KBM-7 (cell line): ENCODE results near the gene BAIAP2.
"Not testable (repeated sequence)": the region's sequence is repeated elsewhere in the genome, so short reads cannot be mapped to it uniquely, and the experiment has no call there.

Experiments
- DNase-seq: peaks from one replicate; pipeline ENCODE4 v3.0.0-alpha.2; 2015
- in situ Hi-C: fragments of 300-500 bp; cut with MboI; formaldehyde crosslinking; loops from 2 replicates; pipeline ENCODE4 v1.14.3; 2020; ENCODE audit warnings: low sequenced_read_pairs, low pct_unique_long_range_greater_than_20kb, mixed read lengths

The BAIAP2 gene

GRCh38 chr17:81138500-81138899, 103.5 kb downstream of the BAIAP2 start:
- no peak for DNase-seq
- in situ Hi-C loops = no loop called here

- DNase-seq = no peak
- in situ Hi-C loops = no loop called here
Measured at GRCh38 chr17:81139428-81139827, 104.5 kb downstream of the BAIAP2 start.

- in situ Hi-C loops = no loop called here
- DNase-seq = no peak
Measured at GRCh38 chr17:81140018-81140417, 105.1 kb downstream of the BAIAP2 start.

GRCh38 chr17:81140695-81141094, 105.7 kb downstream of the BAIAP2 start:
- in situ Hi-C loops = no loop called here

GRCh38 chr17:81142301-81143199, 107.6 kb downstream of the BAIAP2 start:
- DNase-seq = peak; percentile 74
- in situ Hi-C loops = no loop called here

More at GRCh38 chr17:81140695-81141094, 105.7 kb downstream of the BAIAP2 start:
- DNase-seq = no peak

- in situ Hi-C loops = no loop called here
- no peak for DNase-seq
Measured at GRCh38 chr17:81143200-81143527, 108.2 kb downstream of the BAIAP2 start.

- in situ Hi-C loops = no loop called here
- DNase-seq = no peak
Measured at GRCh38 chr17:81143717-81144422, 108.9 kb downstream of the BAIAP2 start.

- in situ Hi-C loops = no loop called here
Measured at GRCh38 chr17:81144423-81144781, 109.5 kb downstream of the BAIAP2 start.

GRCh38 chr17:81146208-81146607, 111.3 kb downstream of the BAIAP2 start:
- DNase-seq, in situ Hi-C loops: not testable (repeated sequence)

More at GRCh38 chr17:81144423-81144781, 109.5 kb downstream of the BAIAP2 start:
- DNase-seq = no peak

GRCh38 chr17:81147701-81148100, 112.8 kb downstream of the BAIAP2 start:
- in situ Hi-C loops = no loop called here
- no peak for DNase-seq

- no peak for DNase-seq
- in situ Hi-C loops = no loop called here
Measured at GRCh38 chr17:81148571-81148970, 113.6 kb downstream of the BAIAP2 start.

- no peak for DNase-seq
- in situ Hi-C loops = no loop called here
Measured at GRCh38 chr17:81148986-81149533, 114.1 kb downstream of the BAIAP2 start.

- in situ Hi-C loops = no loop called here
- DNase-seq = no peak
Measured at GRCh38 chr17:81150377-81151077, 115.6 kb downstream of the BAIAP2 start.

GRCh38 chr17:81151278-81151677, 116.3 kb downstream of the BAIAP2 start:
- no peak for DNase-seq
- in situ Hi-C loops = no loop called here

- in situ Hi-C loops = no loop called here
- no peak for DNase-seq
Measured at GRCh38 chr17:81152288-81152828, 117.4 kb downstream of the BAIAP2 start.

- in situ Hi-C loops = no loop called here
- DNase-seq = no peak
Measured at GRCh38 chr17:81153340-81153803, 118.4 kb downstream of the BAIAP2 start.

GRCh38 chr17:81154016-81154415, 119.1 kb downstream of the BAIAP2 start:
- DNase-seq, in situ Hi-C loops: not testable (repeated sequence)

GRCh38 chr17:81154961-81155360, 120.0 kb downstream of the BAIAP2 start:
- in situ Hi-C loops = no loop called here
- DNase-seq = no peak
